GM18499 (cell line): ENCODE results near the gene SERPINF2.
"Not testable (repeated sequence)": the region's sequence is repeated elsewhere in the genome, so short reads cannot be mapped to it uniquely, and the experiment has no call there.

ENCODE experiments used
- ATAC-seq: cut with Tn5 transposase; IDR thresholded peaks from one replicate; pipeline ENCODE4 v1.9.1; 2021; ENCODE audit warnings: moderate number of reproducible peaks; ENCODE audit not compliant: insufficient read depth, unreplicated experiment

The SERPINF2 gene

GRCh38 chr17:1758807-1759206, 16.1 kb downstream of the SERPINF2 start:
- ATAC-seq: no peak

- ATAC-seq: no peak
Measured at GRCh38 chr17:1759529-1759928, 16.9 kb downstream of the SERPINF2 start.

GRCh38 chr17:1762233-1762900, 19.7 kb downstream of the SERPINF2 start:
- no peak for ATAC-seq

- ATAC-seq: no peak
Measured at GRCh38 chr17:1762901-1763898, 20.5 kb downstream of the SERPINF2 start.

GRCh38 chr17:1764284-1764683, 21.6 kb downstream of the SERPINF2 start:
- ATAC-seq: no peak

GRCh38 chr17:1764705-1765104, 22.0 kb downstream of the SERPINF2 start:
- not testable (repeated sequence) for ATAC-seq

- no peak for ATAC-seq
Measured at GRCh38 chr17:1765576-1765975, 22.9 kb downstream of the SERPINF2 start.

- ATAC-seq: no peak
Measured at GRCh38 chr17:1766382-1767135, 23.9 kb downstream of the SERPINF2 start.

GRCh38 chr17:1767358-1767757, 24.7 kb downstream of the SERPINF2 start:
- ATAC-seq: no peak

- no peak for ATAC-seq
Measured at GRCh38 chr17:1769822-1770477, 27.3 kb downstream of the SERPINF2 start.

- not testable (repeated sequence) for ATAC-seq
Measured at GRCh38 chr17:1773000-1773695, 30.5 kb downstream of the SERPINF2 start.

GRCh38 chr17:1773696-1774181, 31.1 kb downstream of the SERPINF2 start:
- no peak for ATAC-seq

- ATAC-seq: no peak
Measured at GRCh38 chr17:1774390-1775176, 31.9 kb downstream of the SERPINF2 start.

GRCh38 chr17:1776328-1776727, 33.7 kb downstream of the SERPINF2 start:
- ATAC-seq: no peak

- ATAC-seq: no peak
Measured at GRCh38 chr17:1776857-1777256, 34.2 kb downstream of the SERPINF2 start.

- ATAC-seq: no peak
Measured at GRCh38 chr17:1779571-1780131, 37.0 kb downstream of the SERPINF2 start.

- no peak for ATAC-seq
Measured at GRCh38 chr17:1782171-1782567, 39.5 kb downstream of the SERPINF2 start.

GRCh38 chr17:1783271-1783670, 40.6 kb downstream of the SERPINF2 start:
- no peak for ATAC-seq
